HCT116 (cell line): ENCODE measurements around the gene THUMPD3. TPM values are rescaled to one million over a fixed set of nuclear protein-coding genes. Genes with fewer than 3 reads are reported as not detected.

Experiments
- ATAC-seq: fragments of 200-7000 bp; cut with Tn5 transposase; 2 replicates; pipeline ENCODE4 v1.9.1; 2020; ENCODE audit warnings: mild to moderate bottlenecking, moderate library complexity
- BruUV-seq: library from RNA; stranded (reverse); fragments of 400-500 nt; replicated peaks from 2 replicates; lab custom pipeline; 2021; lab: Mats Ljungman, UMichigan
- CTCF ChIA-PET: fragments of 300-600 bp; sonication (Branson Sonifier 250); formaldehyde crosslinking; loops from one replicate; lab custom pipeline; 2021; ENCODE audit warnings: antibody characterized with exemption; lab: Charles Lee
- POLR2A ChIA-PET: fragments of 300-600, 350-600 bp; sonication (Branson Sonifier 250); formaldehyde crosslinking; loops from one replicate; lab custom pipeline; 2021; ENCODE audit warnings: antibody characterized with exemption; lab: Charles Lee
- RAD21 ChIA-PET, 2 experiments: fragments of 300-600 bp; sonication (Branson Sonifier 250); formaldehyde crosslinking; loops; one replicate each; lab custom pipeline; 2023; ENCODE audit warnings: low total read pairs in 2 of 2; ENCODE audit not compliant: uncharacterized antibody in 2 of 2, unreplicated experiment in 2 of 2, low non-redundant PET in 1 of 2; lab: Charles Lee
- DNase-seq: peaks from one replicate; pipeline ENCODE4 v3.0.0-alpha.2; 2010; ENCODE audit warnings: low read depth, low spot score
- H2AFZ ChIP-seq: fragments of 200-600 bp; shearing (Covaris generic), sonication (generic); 2 replicates; pipeline ENCODE4 v1.6.1; 2017; ENCODE audit warnings: low read depth, mixed run types, mixed read lengths, antibody characterized with exemption, low read length; ENCODE audit not compliant: poor library complexity, severe bottlenecking
- H3K27ac ChIP-seq: 2 replicates; pipeline ENCODE4 v1.5.1; 2012; ENCODE audit warnings: low read depth, low read length
- H3K27me3 ChIP-seq: fragments of 200-600 bp; sonication (generic); 2 replicates; pipeline ENCODE4 v1.6.1; 2016; ENCODE audit warnings: mixed run types, low read length, mixed read lengths; ENCODE audit not compliant: insufficient read depth
- H3K36me3 ChIP-seq, 2 experiments: fragments of 200-500 bp in 1 of 2; fragments of 200-600 bp in 1 of 2; sonication (Bioruptor generic) in 1 of 2; sonication (generic) in 1 of 2; 2 replicates each; pipeline versions ENCODE4 v1.5.1 to v1.6.1; 2014 to 2016; ENCODE audit warnings: low read length in 2 of 2, inconsistent platforms in 1 of 2, mixed read lengths in 1 of 2, mixed run types in 1 of 2; ENCODE audit not compliant: insufficient read depth in 2 of 2, control insufficient read depth in 1 of 2
- H3K4me1 ChIP-seq, 2 experiments: fragments of 200-600 bp in 1 of 2; sonication (generic) in 1 of 2; 2 replicates each; pipeline versions ENCODE4 v1.5.1 to v1.6.1; 2012 to 2017; ENCODE audit warnings: low read length in 2 of 2, inconsistent platforms in 1 of 2, mild to moderate bottlenecking in 1 of 2, mixed read lengths in 1 of 2, mixed run types in 1 of 2, moderate library complexity in 1 of 2; ENCODE audit not compliant: insufficient read depth in 2 of 2, control insufficient read depth in 1 of 2
- H3K4me2 ChIP-seq: fragments of 200-600 bp; sonication (generic); 2 replicates; pipeline ENCODE4 v1.6.1; 2017; ENCODE audit warnings: mixed run types, low read length, mixed read lengths
- H3K4me3 ChIP-seq, 2 experiments: fragments of 200-600 bp in 1 of 2; sonication (generic) in 1 of 2; replicated peaks in 1 of 2; 2 replicates each; pipeline ENCODE4 v1.5.1; 2011 to 2016; ENCODE audit warnings: low read length in 2 of 2, control low read depth in 1 of 2, low read depth in 1 of 2, mild to moderate bottlenecking in 1 of 2, mixed read lengths in 1 of 2, mixed run types in 1 of 2
- H3K79me2 ChIP-seq: fragments of 200-600 bp; sonication (generic); 2 replicates; pipeline ENCODE4 v1.6.1; 2017; ENCODE audit warnings: mild to moderate bottlenecking, mixed run types, low read length, moderate library complexity, mixed read lengths; ENCODE audit not compliant: insufficient read depth
- H3K9ac ChIP-seq: fragments of 200-600 bp; sonication (generic); 2 replicates; pipeline ENCODE4 v1.6.1; 2016; ENCODE audit warnings: low read length, mixed read lengths
- H3K9me2 ChIP-seq: fragments of 200-600 bp; sonication (generic), shearing (Covaris generic); 2 replicates; pipeline ENCODE4 v1.6.1; 2017; ENCODE audit warnings: mixed run types, mild to moderate bottlenecking, moderate library complexity; ENCODE audit not compliant: insufficient read depth
- H3K9me3 ChIP-seq, 2 experiments: fragments of 200-500 bp in 1 of 2; fragments of 200-600 bp in 1 of 2; sonication (Bioruptor generic) in 1 of 2; sonication (generic) in 1 of 2; 2 replicates each; pipeline ENCODE4 v1.6.1; 2014 to 2017; ENCODE audit warnings: low read length in 2 of 2, mixed read lengths in 2 of 2, inconsistent platforms in 1 of 2, low read depth in 1 of 2, mild to moderate bottlenecking in 1 of 2, mixed run types in 1 of 2, moderate library complexity in 1 of 2; ENCODE audit not compliant: control insufficient read depth in 1 of 2, insufficient read depth in 1 of 2
- H4K20me1 ChIP-seq: fragments of 200-600 bp; sonication (generic), shearing (Covaris generic); 2 replicates; pipeline ENCODE4 v1.6.1; 2017; ENCODE audit warnings: mixed run types, mild to moderate bottlenecking, moderate library complexity; ENCODE audit not compliant: insufficient read depth
- EGR1 ChIP-seq: IDR thresholded peaks from 2 replicates; pipeline ENCODE4 v1.6.1; 2012; ENCODE audit warnings: low read depth
- ELF1 ChIP-seq: IDR thresholded peaks from 2 replicates; pipeline ENCODE4 v1.6.1; 2012; ENCODE audit warnings: low read depth, borderline replicate concordance
- FOSL1 ChIP-seq: IDR thresholded peaks from 2 replicates; pipeline ENCODE4 v1.6.1; 2012; ENCODE audit warnings: low read depth
- POLR2A ChIP-seq: IDR thresholded peaks from 2 replicates; pipeline ENCODE4 v1.7.0; 2011; ENCODE audit warnings: borderline replicate concordance; ENCODE audit not compliant: insufficient read depth, insufficient read length; ENCODE audit errors: extremely low read depth
- RAD21 ChIP-seq: IDR thresholded peaks from 2 replicates; pipeline ENCODE4 v1.6.1; 2012; ENCODE audit warnings: low read depth, mild to moderate bottlenecking
- SIN3A ChIP-seq: IDR thresholded peaks from 2 replicates; pipeline ENCODE4 v1.6.1; 2012; ENCODE audit warnings: low read depth
- SP1 ChIP-seq: IDR thresholded peaks from 2 replicates; pipeline ENCODE4 v1.6.1; 2012; ENCODE audit warnings: low read depth
- ZBTB33 ChIP-seq: IDR thresholded peaks from 2 replicates; pipeline ENCODE4 v1.6.1; 2011; ENCODE audit warnings: mild to moderate bottlenecking, low read length, moderate library complexity; ENCODE audit not compliant: insufficient replicate concordance; ENCODE audit errors: extremely low read depth
- ZFX ChIP-seq: fragments of 450-650 bp; IDR thresholded peaks from 2 replicates; pipeline ENCODE4 v1.6.1; 2017
- intact Hi-C: fragments of 100-400 bp; cut with micrococcal nuclease; formaldehyde crosslinking; loops from 2 replicates; pipeline ENCODE4 v1.10.0; 2022
- total RNA-seq: library from RNA; stranded (reverse); gene quantifications from one replicate; pipeline ENCODE4 v1.2.1, GENCODE V29; 2021; ENCODE audit not compliant: unreplicated experiment

The THUMPD3 gene
- total RNA-seq, 1 experiment from 2014 or later, result 79.5 TPM

GRCh38 chr3:9349321-9350117 lies 13.3 kb upstream of the THUMPD3 start:
- DNase-seq (no peak), ATAC-seq (no peak)
- CTCF ChIA-PET, result no interaction called here
- Histone ChIP-seq H3K79me2 (no peaks in the 10 kb centered on the region), H3K4me3 (no peak overlapping the region), H3K27ac (no peak overlapping the region), H3K4me2 (no peak overlapping the region), H4K20me1 (no peaks in the 10 kb centered on the region), H3K27me3 (no peaks in the 10 kb centered on the region), H3K9me3 (no peaks in the 10 kb centered on the region), H3K9ac (no peak overlapping the region), H3K4me1 (peaks cover 17 to 29% of the 10 kb centered on the region in 2 experiments; a peak in 3 of 4 replicates), H3K36me3 (no peaks in the 10 kb centered on the region), H3K9me2 (no peaks in the 10 kb centered on the region), H2AFZ (no peak overlapping the region)
- TF ChIP-seq EGR1, result no peak
- TF ChIP-seq SIN3A, result no peak
- BruUV-seq, result no TSS peak
- POLR2A ChIA-PET, result no interaction called here
- intact Hi-C loops, result loop anchor here (5.0 to 10.0 kb wide), 3 partner anchors 148 to 385 kb away; partner anchors contain the start of genes BRPF1 and MTMR14
- RAD21 ChIA-PET, result no interaction called here

GRCh38 chr3:9351709-9352126 lies 11.1 kb upstream of the THUMPD3 start:
- H3K9me2 ChIP-seq, result no peaks in the 10 kb centered on the region
- BruUV-seq, result no TSS peak
- no peaks in the 10 kb centered on the region for H3K79me2 ChIP-seq
- ATAC-seq, result peak; percentile 26; the same call in 1 of the 2 replicates
- no peaks in the 10 kb centered on the region for H4K20me1 ChIP-seq
- ChIA-PET CTCF (no interaction called here), POLR2A (no interaction called here)
- H3K4me2 ChIP-seq, result peak overlapping the region; percentile 49
- no peak overlapping the region for H2AFZ ChIP-seq
- no peaks in the 10 kb centered on the region for H3K27me3 ChIP-seq
- intact Hi-C loops, result loop anchor here (2.0 to 10.0 kb wide), 4 partner anchors 71 to 383 kb away; partner anchors contain the start of genes BRPF1 and MTMR14
- H3K9ac ChIP-seq, result peak overlapping the region; percentile 32; the same call in 1 of the 2 replicates
- no peak overlapping the region for H3K27ac ChIP-seq
- TF ChIP-seq ELF1 (no peak), SP1 (peak; percentile 48; the same call in 1 of the 2 replicates), POLR2A (no peak), FOSL1 (no peak), ZFX (no peak), RAD21 (no peak), ZBTB33 (no peak)
- TF ChIP-seq, all 23 proteins: peak for 1
- DNase-seq, result peak; percentile 16
- Histone ChIP-seq H3K4me1 (peaks cover 17 to 29% of the 10 kb centered on the region in 2 experiments; a peak in 3 of 4 replicates), H3K36me3 (no peaks in the 10 kb centered on the region), H3K9me3 (no peaks in the 10 kb centered on the region), H3K4me3 (no peak overlapping the region)
- RAD21 ChIA-PET, result no interaction called here
